PC-9 (cell line): Measurements from ENCODE around the gene CHRFAM7A. TPM values are rescaled to one million over a fixed set of nuclear protein-coding genes. Genes with fewer than 3 reads are reported as not detected.
"Not testable (repeated sequence)": the region's sequence is repeated elsewhere in the genome, so short reads cannot be mapped to it uniquely, and the experiment has no call there.

Experiments used
- BruUV-seq: library from RNA; stranded (reverse); fragments of 400-500 nt; replicated peaks from 2 replicates; lab custom pipeline; 2021; lab: Mats Ljungman, UMichigan
- CTCF ChIA-PET: fragments of 300-600 bp; sonication (Branson Sonifier 250); formaldehyde crosslinking; loops from one replicate; lab custom pipeline; 2022; ENCODE audit warnings: antibody characterized with exemption; lab: Charles Lee
- POLR2A ChIA-PET: fragments of 300-600 bp; sonication (Branson Sonifier 250); formaldehyde crosslinking; loops from one replicate; lab custom pipeline; 2022; ENCODE audit warnings: antibody characterized with exemption; ENCODE audit not compliant: unreplicated experiment; lab: Charles Lee
- DNase-seq, 2 experiments: peaks; one replicate each; pipeline versions ENCODE4 v3.0.0 to v3.0.0-alpha.2; 2015 to 2022; ENCODE audit warnings: mixed read lengths in 1 of 2
- H2AFZ ChIP-seq: fragments of 200-600 bp; sonication (generic); 2 replicates; pipeline ENCODE4 v1.8.1; 2017; ENCODE audit warnings: antibody characterized with exemption
- H3F3A ChIP-seq: fragments of 200-600 bp; sonication (generic); 2 replicates; pipeline ENCODE4 v1.8.1; 2017; ENCODE audit warnings: antibody characterized with exemption, mild to moderate bottlenecking, low read depth; ENCODE audit not compliant: insufficient read depth
- H3K27ac ChIP-seq: fragments of 200-600 bp; sonication (generic); 2 replicates; pipeline ENCODE4 v1.6.1; 2016; ENCODE audit warnings: mixed run types
- H3K27me3 ChIP-seq: fragments of 200-600 bp; sonication (generic); 2 replicates; pipeline ENCODE4 v1.6.1; 2016; ENCODE audit warnings: low read depth, mixed run types; ENCODE audit not compliant: insufficient read depth
- H3K36me3 ChIP-seq: fragments of 200-600 bp; sonication (generic); 2 replicates; pipeline ENCODE4 v1.6.1; 2016; ENCODE audit warnings: low read depth, mixed run types
- H3K4me1 ChIP-seq: fragments of 200-600 bp; sonication (generic); replicated peaks from 2 replicates; pipeline ENCODE4 v1.6.1; 2016; ENCODE audit warnings: mixed run types; ENCODE audit not compliant: insufficient read depth
- H3K4me2 ChIP-seq: fragments of 200-600 bp; sonication (generic); 2 replicates; pipeline ENCODE4 v1.6.1; 2017; ENCODE audit warnings: mixed run types
- H3K4me3 ChIP-seq: fragments of 200-600 bp; sonication (generic); 2 replicates; pipeline ENCODE4 v1.6.1; 2016; ENCODE audit warnings: mixed run types
- H3K79me2 ChIP-seq: fragments of 200-600 bp; sonication (generic); 2 replicates; pipeline ENCODE4 v1.6.1; 2017; ENCODE audit warnings: low read depth, mixed run types
- H3K9me2 ChIP-seq: fragments of 200-600 bp; sonication (generic); 2 replicates; pipeline ENCODE4 v1.8.1; 2017; ENCODE audit warnings: mild to moderate bottlenecking; ENCODE audit not compliant: insufficient read depth
- H3K9me3 ChIP-seq: fragments of 200-600 bp; sonication (generic); 2 replicates; pipeline ENCODE4 v1.8.1; 2016; ENCODE audit warnings: low read depth; ENCODE audit not compliant: insufficient read depth
- H4K20me1 ChIP-seq: fragments of 200-600 bp; sonication (generic); 2 replicates; pipeline ENCODE4 v1.8.1; 2017; ENCODE audit not compliant: insufficient read depth
- intact Hi-C: fragments of 100-400 bp; cut with micrococcal nuclease; formaldehyde crosslinking; loops from one replicate; pipeline ENCODE4 v1.10.0; 2022; ENCODE audit not compliant: unreplicated experiment
- total RNA-seq: library from RNA; stranded (reverse); gene quantifications from 2 replicates; pipeline ENCODE4 v1.2.3, GENCODE V29; 2021

The CHRFAM7A gene
- total RNA-seq, 1 experiment from 2014 or later = not detected

DNA sequence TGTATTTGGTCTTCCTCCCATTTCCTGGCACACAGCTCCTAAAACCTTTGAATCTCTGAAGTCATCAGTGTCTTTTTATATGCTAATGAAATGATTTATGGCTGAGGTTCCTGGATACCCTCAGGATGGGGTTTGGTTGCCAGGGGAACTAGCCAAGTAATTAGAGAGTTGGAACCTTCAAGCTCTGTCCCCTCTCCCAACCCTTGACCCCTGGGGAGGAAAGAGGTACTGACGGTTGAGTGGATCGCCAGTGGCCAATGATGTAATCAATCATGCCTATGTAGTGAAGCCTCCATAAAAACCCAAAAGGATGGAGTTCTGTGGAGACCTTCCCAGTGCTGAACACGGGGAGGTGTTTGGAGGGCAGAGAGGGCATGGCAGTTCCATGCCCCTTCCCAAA, 25.1 kb downstream of the CHRFAM7A start:
- intact Hi-C loops, BruUV-seq: not testable (repeated sequence)

DNA sequence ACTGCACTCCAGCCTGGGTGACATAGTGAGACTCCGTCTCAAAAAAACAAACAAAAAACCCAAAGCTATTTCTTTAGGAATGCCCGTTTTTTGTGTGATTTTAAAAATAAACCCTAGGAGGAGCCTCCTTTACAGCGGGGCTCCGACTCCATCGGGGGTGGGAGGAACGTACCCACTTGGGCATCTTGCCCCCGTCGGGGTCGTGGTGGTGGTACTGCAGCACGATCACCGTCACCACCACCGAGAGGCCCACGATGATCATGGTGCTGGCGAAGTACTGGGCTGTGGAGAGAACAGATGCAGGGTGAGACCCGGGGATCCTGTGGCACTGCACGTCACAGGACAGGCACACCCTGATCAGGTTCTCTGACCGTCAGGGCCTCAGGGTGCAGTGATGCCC, 26.1 kb downstream of the CHRFAM7A start:
- BruUV-seq, H3K4me2 ChIP-seq: not testable (repeated sequence)

More for the DNA sequence above, 25.1 kb downstream of the CHRFAM7A start:
- H4K20me1 ChIP-seq, H3F3A ChIP-seq, POLR2A ChIA-PET, H3K9me2 ChIP-seq, H3K36me3 ChIP-seq, H3K27ac ChIP-seq, H3K4me2 ChIP-seq, CTCF ChIA-PET, H3K9me3 ChIP-seq, H3K4me3 ChIP-seq, H2AFZ ChIP-seq, DNase-seq, H3K27me3 ChIP-seq, H3K4me1 ChIP-seq, H3K79me2 ChIP-seq: not testable (repeated sequence)

DNA sequence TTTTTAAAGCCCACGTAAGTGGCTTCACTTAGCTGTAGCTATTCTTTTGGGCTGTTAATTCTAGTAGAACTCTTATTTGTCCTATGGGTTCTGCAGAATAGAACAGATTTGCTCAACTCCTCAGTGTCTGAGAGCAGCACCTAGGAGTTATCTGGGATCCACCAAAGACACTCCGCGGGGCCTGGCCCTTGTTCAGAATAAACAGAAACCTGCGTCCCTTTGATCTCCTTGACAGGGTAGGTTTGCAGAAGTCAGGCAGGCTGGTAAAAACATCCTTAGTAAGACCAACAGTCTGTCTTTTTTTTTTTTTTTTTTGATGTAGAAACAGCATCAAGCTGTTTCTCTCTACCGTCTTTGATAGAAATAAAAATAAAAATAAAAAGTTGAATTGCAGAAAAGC, 31.9 kb downstream of the CHRFAM7A start:
- BruUV-seq, H3K27me3 ChIP-seq, DNase-seq, H3K36me3 ChIP-seq, H3K4me2 ChIP-seq, H3K79me2 ChIP-seq, H3F3A ChIP-seq, H3K4me3 ChIP-seq, H4K20me1 ChIP-seq, H2AFZ ChIP-seq, POLR2A ChIA-PET, H3K27ac ChIP-seq, CTCF ChIA-PET, H3K4me1 ChIP-seq, H3K9me2 ChIP-seq, H3K9me3 ChIP-seq, intact Hi-C loops: not testable (repeated sequence)

More for the DNA sequence above, 26.1 kb downstream of the CHRFAM7A start:
- H4K20me1 ChIP-seq, H3K36me3 ChIP-seq, H3K27me3 ChIP-seq, H3K4me3 ChIP-seq, CTCF ChIA-PET, H3K9me2 ChIP-seq, H3K79me2 ChIP-seq, H3F3A ChIP-seq, H3K27ac ChIP-seq, H3K4me1 ChIP-seq, H3K9me3 ChIP-seq, POLR2A ChIA-PET, DNase-seq, H2AFZ ChIP-seq, intact Hi-C loops: not testable (repeated sequence)

DNA sequence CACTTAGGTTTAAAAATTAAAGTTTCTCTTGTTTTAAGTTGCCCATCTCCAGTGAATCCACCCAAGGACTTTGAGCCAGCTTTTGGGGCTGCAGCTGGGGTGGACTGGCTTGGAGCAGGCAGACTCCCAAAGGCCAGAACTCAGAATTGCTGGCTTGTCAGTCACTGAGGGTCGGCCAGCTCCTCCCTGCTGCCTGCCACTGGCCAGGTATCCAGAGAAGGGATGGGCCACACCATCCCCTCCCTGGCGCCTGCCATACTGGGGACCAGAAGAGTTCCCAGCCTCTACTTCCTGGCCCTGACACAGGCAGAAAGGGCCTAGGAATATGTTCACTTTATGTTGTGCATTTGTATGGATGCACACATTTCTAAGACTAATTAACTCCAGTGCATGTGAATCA, 32.4 kb downstream of the CHRFAM7A start:
- H3K9me3 ChIP-seq, BruUV-seq, DNase-seq, H3K36me3 ChIP-seq, H3K4me1 ChIP-seq, H4K20me1 ChIP-seq, H3K4me2 ChIP-seq, H3K9me2 ChIP-seq, intact Hi-C loops, H3K27me3 ChIP-seq, H3F3A ChIP-seq, H3K4me3 ChIP-seq, H3K27ac ChIP-seq, H3K79me2 ChIP-seq, POLR2A ChIA-PET, CTCF ChIA-PET, H2AFZ ChIP-seq: not testable (repeated sequence)

DNA sequence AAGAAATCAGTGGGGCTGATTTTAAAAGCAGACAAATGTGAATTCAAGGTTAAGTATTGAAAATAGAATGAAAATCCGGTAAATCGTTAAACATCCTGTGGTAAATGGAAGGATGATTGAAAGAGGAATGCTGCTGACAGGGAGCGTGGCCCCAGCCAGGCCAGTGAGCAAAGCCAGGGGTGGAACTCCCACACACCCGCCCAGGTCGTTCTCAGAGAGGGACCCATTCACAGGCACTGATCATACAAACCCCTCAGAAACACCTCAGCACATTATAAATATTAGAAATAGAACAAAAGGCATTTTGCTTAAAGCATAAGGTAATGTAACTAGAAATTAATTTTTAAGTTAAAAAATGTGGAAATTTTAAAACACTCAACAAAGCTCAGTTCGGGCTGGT, 38.3 kb downstream of the CHRFAM7A start:
- intact Hi-C loops, H3K27me3 ChIP-seq, H3K9me3 ChIP-seq, POLR2A ChIA-PET, DNase-seq, H3F3A ChIP-seq, H3K36me3 ChIP-seq, H3K79me2 ChIP-seq, BruUV-seq, CTCF ChIA-PET, H3K9me2 ChIP-seq, H4K20me1 ChIP-seq, H3K4me3 ChIP-seq, H3K4me1 ChIP-seq, H2AFZ ChIP-seq, H3K27ac ChIP-seq, H3K4me2 ChIP-seq: not testable (repeated sequence)

DNA sequence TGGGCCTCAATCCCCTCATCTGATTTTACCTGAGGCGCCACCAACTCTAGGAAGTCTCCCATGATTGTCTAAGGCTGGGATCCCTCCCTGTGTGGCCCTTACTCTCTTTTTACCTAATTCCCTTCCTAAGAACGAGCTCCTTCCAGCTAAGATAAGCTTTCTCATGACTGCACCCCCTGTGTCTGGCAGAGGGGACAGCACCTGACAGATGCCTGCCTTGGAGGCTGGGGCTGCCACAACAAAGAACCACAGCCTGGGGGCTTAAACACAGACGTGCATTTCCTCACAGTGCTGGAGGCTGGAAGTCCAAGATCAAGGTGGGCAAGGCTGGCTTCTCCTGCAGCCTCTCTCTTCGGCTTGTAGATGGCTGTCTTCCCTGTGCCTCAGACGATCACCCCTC, 43.5 kb downstream of the CHRFAM7A start:
- H3K79me2 ChIP-seq, CTCF ChIA-PET, POLR2A ChIA-PET, BruUV-seq, H2AFZ ChIP-seq, intact Hi-C loops, H3F3A ChIP-seq, H3K27ac ChIP-seq, H3K27me3 ChIP-seq, H4K20me1 ChIP-seq, H3K4me2 ChIP-seq, H3K4me3 ChIP-seq, H3K36me3 ChIP-seq, H3K9me3 ChIP-seq, H3K9me2 ChIP-seq, DNase-seq, H3K4me1 ChIP-seq: not testable (repeated sequence)

DNA sequence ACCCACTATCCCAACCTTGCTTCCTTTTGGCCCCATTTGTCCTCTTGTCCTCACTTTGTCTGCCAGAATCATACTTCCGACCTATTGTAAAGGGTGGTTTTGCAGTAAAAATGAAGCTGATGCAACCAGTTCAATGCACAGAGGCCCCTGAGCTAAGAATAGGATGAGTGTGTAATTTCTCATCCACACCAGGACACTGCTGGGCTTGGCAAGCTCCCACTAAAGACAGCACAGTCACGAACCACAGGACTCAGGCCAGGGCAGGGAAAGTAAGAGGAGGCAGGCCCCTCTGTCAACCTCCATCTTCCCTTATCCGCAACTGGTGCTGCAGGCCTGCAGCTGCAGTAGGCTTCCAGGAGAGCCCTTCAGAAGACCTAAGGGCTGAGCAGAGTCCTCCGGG, 56.8 kb downstream of the CHRFAM7A start:
- H3K4me1 ChIP-seq, H3K27ac ChIP-seq, H3K79me2 ChIP-seq, H3F3A ChIP-seq, H3K36me3 ChIP-seq, H3K9me2 ChIP-seq, H3K27me3 ChIP-seq, BruUV-seq, DNase-seq, H3K4me3 ChIP-seq, H2AFZ ChIP-seq, CTCF ChIA-PET, H3K4me2 ChIP-seq, H4K20me1 ChIP-seq, POLR2A ChIA-PET, intact Hi-C loops, H3K9me3 ChIP-seq: not testable (repeated sequence)

DNA sequence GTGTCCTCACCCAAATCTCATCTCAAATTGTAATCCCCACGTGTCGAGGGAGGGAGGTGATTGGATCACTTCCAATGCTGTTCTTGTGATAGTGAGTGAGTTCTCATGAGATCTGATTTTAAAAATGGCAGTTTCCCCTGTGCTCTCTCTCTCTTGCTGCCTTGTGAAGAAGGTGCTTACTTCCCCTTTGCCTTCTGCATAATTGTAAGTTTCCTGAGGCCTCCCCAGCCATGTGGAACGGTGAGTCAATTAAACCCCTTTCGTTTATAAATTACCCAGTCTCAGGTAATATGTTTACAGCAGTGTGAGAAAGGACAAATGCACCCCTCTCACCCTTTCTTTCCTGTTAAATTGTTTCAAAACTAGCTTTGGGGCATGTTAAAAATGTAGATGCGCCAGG, 59.2 kb downstream of the CHRFAM7A start:
- BruUV-seq, CTCF ChIA-PET, H2AFZ ChIP-seq, H3K4me3 ChIP-seq, H3K27me3 ChIP-seq, DNase-seq, H3K4me2 ChIP-seq, H3K4me1 ChIP-seq, H3F3A ChIP-seq, H3K27ac ChIP-seq, H3K36me3 ChIP-seq, POLR2A ChIA-PET, intact Hi-C loops, H3K9me2 ChIP-seq, H3K79me2 ChIP-seq, H3K9me3 ChIP-seq, H4K20me1 ChIP-seq: not testable (repeated sequence)
